ENCODE data around the gene DENND11. TPM values are rescaled to one million over a fixed set of nuclear protein-coding genes. Genes with fewer than 3 reads are reported as not detected.

Gene DENND11
- total RNA-seq, 1 donor from 2014 or later, result 10.6 TPM

- Mint-ChIP-seq H3K9me3 (ENCODE audit: unreplicated experiment) (no peaks in the 10 kb centered on the region), H3K4me1 (ENCODE audit: unreplicated experiment) (no peaks in the 10 kb centered on the region), H3K4me3 (ENCODE audit: unreplicated experiment) (no peak overlapping the region), H3K36me3 (ENCODE audit: unreplicated experiment) (peaks cover 3% of the 10 kb centered on the region), H3K27me3 (ENCODE audit: unreplicated experiment) (peaks cover 15% of the 10 kb centered on the region), H3K27ac (ENCODE audit: unreplicated experiment) (no peak overlapping the region)
- TF ChIP-seq CTCF (IDR thresholded peaks at IDR 0.05), result no peak
- DNase-seq (ENCODE audit: extremely low spot score, unreplicated experiment), result no peak
These were observed 27.1 kb upstream of the DENND11 start for GRCh38 chr7:141729020-141729419.

GRCh38 chr7:141722529-141722928 lies 20.6 kb upstream of the DENND11 start:
- no peaks in the 10 kb centered on the region for H3K4me1 Mint-ChIP-seq (ENCODE audit: unreplicated experiment)
- no peak for TF ChIP-seq CTCF (IDR thresholded peaks at IDR 0.05)
- no peaks in the 10 kb centered on the region for H3K9me3 Mint-ChIP-seq (ENCODE audit: unreplicated experiment)
- no peak overlapping the region for H3K4me3 Mint-ChIP-seq (ENCODE audit: unreplicated experiment)
- H3K27me3 Mint-ChIP-seq (ENCODE audit: unreplicated experiment), result peaks cover 10% of the 10 kb centered on the region
- no peak overlapping the region for H3K27ac Mint-ChIP-seq (ENCODE audit: unreplicated experiment)
- no peak for DNase-seq (ENCODE audit: extremely low spot score, unreplicated experiment)
- H3K36me3 Mint-ChIP-seq (ENCODE audit: unreplicated experiment), result peaks cover 4% of the 10 kb centered on the region

GRCh38 chr7:141717450-141717849 lies 15.5 kb upstream of the DENND11 start:
- H3K4me3 Mint-ChIP-seq (ENCODE audit: unreplicated experiment), result no peak overlapping the region
- H3K9me3 Mint-ChIP-seq (ENCODE audit: unreplicated experiment), result no peaks in the 10 kb centered on the region
- DNase-seq (ENCODE audit: extremely low spot score, unreplicated experiment), result no peak
- H3K4me1 Mint-ChIP-seq (ENCODE audit: unreplicated experiment), result no peaks in the 10 kb centered on the region
- peaks cover 6% of the 10 kb centered on the region for H3K27me3 Mint-ChIP-seq (ENCODE audit: unreplicated experiment)
- no peak for TF ChIP-seq CTCF (IDR thresholded peaks at IDR 0.05)
- no peak overlapping the region for H3K27ac Mint-ChIP-seq (ENCODE audit: unreplicated experiment)
- H3K36me3 Mint-ChIP-seq (ENCODE audit: unreplicated experiment), result no peaks in the 10 kb centered on the region

GRCh38 chr7:141715794-141716689 lies 14.1 kb upstream of the DENND11 start:
- TF ChIP-seq CTCF (IDR thresholded peaks at IDR 0.05), result no peak
- Mint-ChIP-seq H3K27me3 (ENCODE audit: unreplicated experiment) (peaks cover 6% of the 10 kb centered on the region), H3K36me3 (ENCODE audit: unreplicated experiment) (no peaks in the 10 kb centered on the region), H3K9me3 (ENCODE audit: unreplicated experiment) (no peaks in the 10 kb centered on the region), H3K4me3 (ENCODE audit: unreplicated experiment) (no peak overlapping the region), H3K4me1 (ENCODE audit: unreplicated experiment) (no peaks in the 10 kb centered on the region), H3K27ac (ENCODE audit: unreplicated experiment) (no peak overlapping the region)
- DNase-seq (ENCODE audit: extremely low spot score, unreplicated experiment), result no peak

GRCh38 chr7:141715018-141715417 lies 13.1 kb upstream of the DENND11 start:
- DNase-seq (ENCODE audit: extremely low spot score, unreplicated experiment), result no peak
- no peak for TF ChIP-seq CTCF (IDR thresholded peaks at IDR 0.05)
- Mint-ChIP-seq H3K36me3 (ENCODE audit: unreplicated experiment) (no peaks in the 10 kb centered on the region), H3K4me3 (ENCODE audit: unreplicated experiment) (no peak overlapping the region), H3K27me3 (ENCODE audit: unreplicated experiment) (peaks cover 6% of the 10 kb centered on the region), H3K9me3 (ENCODE audit: unreplicated experiment) (no peaks in the 10 kb centered on the region), H3K4me1 (ENCODE audit: unreplicated experiment) (no peaks in the 10 kb centered on the region), H3K27ac (ENCODE audit: unreplicated experiment) (no peak overlapping the region)

Measured in osteocyte (in vitro differentiated cells).